H9 (cell line): ENCODE measurements around the gene STX8. TPM values are rescaled to one million over a fixed set of nuclear protein-coding genes. Genes with fewer than 3 reads are reported as not detected.

Experiments
- DNase-seq: peaks from one replicate; pipeline ENCODE4 v3.0.0-alpha.2; 2017
- H2AFZ ChIP-seq: one replicate; pipeline ENCODE4 v1.6.1; 2013; ENCODE audit warnings: mild to moderate bottlenecking, low read length, control low read depth, moderate library complexity
- H2AK5ac ChIP-seq: 2 replicates; pipeline ENCODE4 v1.6.1; 2013; ENCODE audit warnings: low read length, control low read depth, mixed read lengths; ENCODE audit not compliant: insufficient read length
- H2BK120ac ChIP-seq: one replicate; pipeline ENCODE4 v1.6.1; 2013; ENCODE audit warnings: low read depth, mild to moderate bottlenecking, low read length, control low read depth, inconsistent platforms; ENCODE audit not compliant: poor library complexity, severe bottlenecking
- H2BK12ac ChIP-seq: 2 replicates; pipeline ENCODE4 v1.6.1; 2013; ENCODE audit warnings: low read length, control low read depth, mixed read lengths, low read depth; ENCODE audit not compliant: insufficient read length
- H2BK15ac ChIP-seq: 2 replicates; pipeline ENCODE4 v1.6.1; 2013; ENCODE audit warnings: low read depth, low read length, control low read depth
- H2BK20ac ChIP-seq: one replicate; pipeline ENCODE4 v1.6.1; 2013; ENCODE audit warnings: low read depth, mild to moderate bottlenecking, low read length, control low read depth, inconsistent platforms; ENCODE audit not compliant: poor library complexity, severe bottlenecking
- H2BK5ac ChIP-seq: 2 replicates; pipeline ENCODE4 v1.6.1; 2013; ENCODE audit warnings: low read length, control low read depth, mixed read lengths; ENCODE audit not compliant: insufficient read length
- H3K14ac ChIP-seq: 2 replicates; pipeline ENCODE4 v1.6.1; 2013; ENCODE audit warnings: low read length, control low read depth; ENCODE audit not compliant: insufficient read depth
- H3K18ac ChIP-seq: 2 replicates; pipeline ENCODE4 v1.6.1; 2013; ENCODE audit warnings: low read depth, mild to moderate bottlenecking, mixed read lengths, low read length, control low read depth; ENCODE audit not compliant: insufficient read length
- H3K23ac ChIP-seq: 2 replicates; pipeline ENCODE4 v1.6.1; 2013; ENCODE audit warnings: low read length, control low read depth, mixed read lengths, low read depth; ENCODE audit not compliant: insufficient read length
- H3K23me2 ChIP-seq: 2 replicates; pipeline ENCODE4 v1.6.1; 2013; ENCODE audit warnings: low read depth, mild to moderate bottlenecking, mixed read lengths, low read length, control low read depth; ENCODE audit not compliant: insufficient read length, poor library complexity, severe bottlenecking
- H3K27ac ChIP-seq: 2 replicates; pipeline ENCODE4 v1.5.1; 2013; ENCODE audit warnings: low read length, control low read depth, mixed read lengths, low read depth; ENCODE audit not compliant: insufficient read length
- H3K27me3 ChIP-seq: 2 replicates; pipeline ENCODE4 v1.6.1; 2013; ENCODE audit warnings: low read length, control low read depth, inconsistent platforms; ENCODE audit not compliant: insufficient read depth
- H3K4ac ChIP-seq: 2 replicates; pipeline ENCODE4 v1.6.1; 2013; ENCODE audit warnings: low read depth, mild to moderate bottlenecking, control low read depth, inconsistent platforms, low read length, moderate library complexity
- H3K4me1 ChIP-seq: 2 replicates; pipeline ENCODE4 v1.6.1; 2013; ENCODE audit warnings: low read length, control low read depth, inconsistent platforms; ENCODE audit not compliant: insufficient read depth
- H3K4me2 ChIP-seq: 2 replicates; pipeline ENCODE4 v1.6.1; 2013; ENCODE audit warnings: low read length, control low read depth, mixed read lengths; ENCODE audit not compliant: insufficient read length, insufficient read depth
- H3K56ac ChIP-seq: 2 replicates; pipeline ENCODE4 v1.6.1; 2013; ENCODE audit warnings: low read depth, mild to moderate bottlenecking, mixed read lengths, low read length, control low read depth; ENCODE audit not compliant: insufficient read length
- H3K79me1 ChIP-seq: 2 replicates; pipeline ENCODE4 v1.6.1; 2013; ENCODE audit warnings: low read depth, mild to moderate bottlenecking, moderate library complexity, low read length, control low read depth, inconsistent platforms; ENCODE audit not compliant: insufficient read depth, poor library complexity, severe bottlenecking
- H3K79me2 ChIP-seq: 2 replicates; pipeline ENCODE4 v1.6.1; 2013; ENCODE audit warnings: low read length, control low read depth, inconsistent platforms; ENCODE audit not compliant: insufficient read depth
- H3K9ac ChIP-seq: 2 replicates; pipeline ENCODE4 v1.6.1; 2013; ENCODE audit warnings: low read length, control low read depth, mixed read lengths; ENCODE audit not compliant: insufficient read length; ENCODE audit errors: extremely low read depth
- H3K9me3 ChIP-seq: one replicate; pipeline ENCODE4 v1.6.1; 2013; ENCODE audit warnings: low read depth, low read length, inconsistent platforms; ENCODE audit not compliant: control insufficient read depth
- H3T11ph ChIP-seq: one replicate; pipeline ENCODE4 v1.6.1; 2013; ENCODE audit warnings: mild to moderate bottlenecking, low read length, control low read depth, inconsistent platforms
- H4K20me1 ChIP-seq: one replicate; pipeline ENCODE4 v1.6.1; 2013; ENCODE audit not compliant: control insufficient read depth, insufficient read length, insufficient read depth
- H4K5ac ChIP-seq: 2 replicates; pipeline ENCODE4 v1.6.1; 2013; ENCODE audit warnings: low read depth, mild to moderate bottlenecking, mixed read lengths, low read length, control low read depth; ENCODE audit not compliant: insufficient read length
- H4K8ac ChIP-seq: replicated peaks from 2 replicates; pipeline ENCODE4 v1.6.1; 2013; ENCODE audit warnings: low read length, control low read depth, mixed read lengths, low read depth; ENCODE audit not compliant: insufficient read length
- H4K91ac ChIP-seq: 2 replicates; pipeline ENCODE4 v1.6.1; 2013; ENCODE audit warnings: low read depth, mild to moderate bottlenecking, moderate library complexity, mixed read lengths, low read length, control low read depth; ENCODE audit not compliant: insufficient read length
- H3K27ac Mint-ChIP-seq, 3 experiments: 2 replicates in 2 of 3; 3 replicates in 1 of 3; pipeline ENCODE4 v1.8.0; 2020 to 2021; ENCODE audit warnings: mixed read lengths in 3 of 3, mild to moderate bottlenecking in 1 of 3, moderate library complexity in 1 of 3
- H3K27me3 Mint-ChIP-seq: 2 replicates; pipeline ENCODE4 v1.8.0; 2021; ENCODE audit warnings: low read depth, mild to moderate bottlenecking, moderate library complexity, mixed read lengths
- H3K36me3 Mint-ChIP-seq, 3 experiments: 2 replicates in 2 of 3; 3 replicates in 1 of 3; pipeline ENCODE4 v1.8.0; 2020 to 2021; ENCODE audit warnings: low read depth in 3 of 3, mixed read lengths in 3 of 3; ENCODE audit not compliant: insufficient read depth in 1 of 3
- H3K4me1 Mint-ChIP-seq, 2 experiments: 2 replicates each; pipeline ENCODE4 v1.8.0; 2020; ENCODE audit warnings: mixed read lengths in 2 of 2
- H3K4me3 Mint-ChIP-seq, 2 experiments: 2 replicates in 1 of 2; 3 replicates in 1 of 2; pipeline ENCODE4 v1.8.0; 2020 to 2021; ENCODE audit warnings: mild to moderate bottlenecking in 2 of 2, mixed read lengths in 2 of 2, moderate library complexity in 1 of 2
- H3K9me3 Mint-ChIP-seq, 2 experiments: 2 replicates in 1 of 2; 3 replicates in 1 of 2; pipeline ENCODE4 v1.8.0; 2020; ENCODE audit warnings: mild to moderate bottlenecking in 2 of 2, mixed read lengths in 2 of 2, moderate library complexity in 1 of 2
- CTCF ChIP-seq: fragments of 200-600 bp; sonication (generic); conservative IDR thresholded peaks from 3 replicates; pipeline ENCODE4 v1.8.0; 2021; ENCODE audit warnings: antibody characterized with exemption, mild to moderate bottlenecking
- WGBS: extraction: QIAGEN DNeasy Blood & Tissue Kit; methylation state at CpG from one replicate; pipeline ENCODE4 v1.1.7; 2013; ENCODE audit warnings: missing lambda C conversion rate, low lambda C conversion rate, mixed read lengths; ENCODE audit not compliant: insufficient read length; ENCODE audit errors: extremely low coverage; 5-methylcytosine and 5-hydroxymethylcytosine counted together
- total RNA-seq: library from RNA; stranded (reverse); gene quantifications from 2 replicates; pipeline ENCODE4 v1.2.1, GENCODE V29; 2021

STX8 gene
- total RNA-seq, 1 experiment from 2014 or later: 55.1 TPM

GRCh38 chr17:9274973-9275372, 300.6 kb downstream of the STX8 start:
- Histone ChIP-seq H3K4ac (no peak overlapping the region), H3K9me3 (no peaks in the 10 kb centered on the region), H3K4me2 (no peak overlapping the region), H3K79me1 (no peaks in the 10 kb centered on the region), H3K9ac (no peak overlapping the region), H3K79me2 (no peaks in the 10 kb centered on the region), H4K8ac (no peak overlapping the region), H2BK12ac (no peak overlapping the region), H3K56ac (no peak overlapping the region), H2BK15ac (no peak overlapping the region), H2BK120ac (no peak overlapping the region), H3K23ac (no peak overlapping the region), H4K91ac (no peak overlapping the region), H2AFZ (no peak overlapping the region), H3K14ac (no peak overlapping the region), H4K5ac (no peak overlapping the region), H3K23me2 (no peaks in the 10 kb centered on the region), H3K27ac (no peak overlapping the region), H3K4me1 (no peaks in the 10 kb centered on the region), H3K18ac (no peak overlapping the region), H2AK5ac (no peak overlapping the region), H3K27me3 (no peaks in the 10 kb centered on the region), H2BK20ac (no peak overlapping the region), H3T11ph (no peak overlapping the region), H2BK5ac (no peak overlapping the region), H4K20me1 (no peaks in the 10 kb centered on the region)
- no CpG with 5 or more reads among the region's 9 CpGs for WGBS
- Mint-ChIP-seq H3K27ac (no peak overlapping the region), H3K27me3 (no peaks in the 10 kb centered on the region), H3K4me3 (no peak overlapping the region), H3K4me1 (peaks cover 10 to 15% of the 10 kb centered on the region in 2 experiments), H3K36me3 (no peaks in the 10 kb centered on the region), H3K9me3 (no peaks in the 10 kb centered on the region)
- DNase-seq: no peak
- TF ChIP-seq CTCF: no peak
